HG03442 (cell line): Measurements from ENCODE around the gene GNPDA2.
"Not testable (repeated sequence)": the region's sequence is repeated elsewhere in the genome, so short reads cannot be mapped to it uniquely, and the experiment has no call there.

Experiments
- ATAC-seq: cut with Tn5 transposase; IDR thresholded peaks from one replicate; pipeline ENCODE4 v1.9.1; 2021; ENCODE audit warnings: mild to moderate bottlenecking, moderate library complexity; ENCODE audit not compliant: unreplicated experiment

Gene GNPDA2

GRCh38 chr4:44726038-44726871 is at the start of gene GNPDA2:
TSS of gene GNPDA2 (minus strand) at chr4:44726556. CDS start at chr4:44722207, 4,349 bp downstream.
- peak; percentile 92 for ATAC-seq

GRCh38 chr4:44772340-44772739 is 46.0 kb upstream of the GNPDA2 start:
- ATAC-seq: no peak

- no peak for ATAC-seq
Measured at GRCh38 chr4:44771789-44772188, 45.4 kb upstream of the GNPDA2 start.

- ATAC-seq: no peak
Measured at GRCh38 chr4:44766453-44766852, 40.1 kb upstream of the GNPDA2 start.

- ATAC-seq: no peak
Measured at GRCh38 chr4:44765116-44765515, 38.8 kb upstream of the GNPDA2 start.

GRCh38 chr4:44761306-44761705 is 35.0 kb upstream of the GNPDA2 start:
- no peak for ATAC-seq

GRCh38 chr4:44760142-44760898 is 34.0 kb upstream of the GNPDA2 start:
- ATAC-seq: peak; percentile 81

- no peak for ATAC-seq
Measured at GRCh38 chr4:44756559-44756958, 30.2 kb upstream of the GNPDA2 start.

GRCh38 chr4:44740201-44740600 is 13.8 kb upstream of the GNPDA2 start:
- ATAC-seq: no peak

- peak; percentile 74 for ATAC-seq
Measured at GRCh38 chr4:44738615-44739014, 12.3 kb upstream of the GNPDA2 start.

- no peak for ATAC-seq
Measured at GRCh38 chr4:44736900-44737299, 10.5 kb upstream of the GNPDA2 start.

- ATAC-seq: not testable (repeated sequence)
Measured at GRCh38 chr4:44728694-44729093, 2.3 kb upstream of the GNPDA2 start.

- ATAC-seq: no peak
Measured at GRCh38 chr4:44727471-44727870, 1.1 kb upstream of the GNPDA2 start.

- ATAC-seq: no peak
Measured at GRCh38 chr4:44725726-44726037, 674 bp downstream of the GNPDA2 start.

GRCh38 chr4:44725166-44725565 is 1.2 kb downstream of the GNPDA2 start:
- no peak for ATAC-seq

GRCh38 chr4:44722001-44722400 is 4.4 kb downstream of the GNPDA2 start:
- ATAC-seq: no peak

GRCh38 chr4:44720371-44720770 is 6.0 kb downstream of the GNPDA2 start:
- no peak for ATAC-seq

- no peak for ATAC-seq
Measured at GRCh38 chr4:44716597-44716996, 9.8 kb downstream of the GNPDA2 start.

- no peak for ATAC-seq
Measured at GRCh38 chr4:44713125-44713524, 13.2 kb downstream of the GNPDA2 start.

- ATAC-seq: no peak
Measured at GRCh38 chr4:44704673-44705072, 21.7 kb downstream of the GNPDA2 start.

- no peak for ATAC-seq
Measured at GRCh38 chr4:44701037-44701436, 25.3 kb downstream of the GNPDA2 start.

- ATAC-seq: no peak
Measured at GRCh38 chr4:44700427-44700826, 25.9 kb downstream of the GNPDA2 start.
